NCI-H446 treated with DMSO at 0.1 percent for 48 hours (cell line): ENCODE results near the gene SHANK3.
"Not testable (repeated sequence)": the region's sequence is repeated elsewhere in the genome, so short reads cannot be mapped to it uniquely, and the experiment has no call there.

ENCODE experiments used
- DNase-seq: peaks from one replicate; lab custom pipeline; 2025; lab: John Stamatoyannopoulos, UW

Gene SHANK3

DNA sequence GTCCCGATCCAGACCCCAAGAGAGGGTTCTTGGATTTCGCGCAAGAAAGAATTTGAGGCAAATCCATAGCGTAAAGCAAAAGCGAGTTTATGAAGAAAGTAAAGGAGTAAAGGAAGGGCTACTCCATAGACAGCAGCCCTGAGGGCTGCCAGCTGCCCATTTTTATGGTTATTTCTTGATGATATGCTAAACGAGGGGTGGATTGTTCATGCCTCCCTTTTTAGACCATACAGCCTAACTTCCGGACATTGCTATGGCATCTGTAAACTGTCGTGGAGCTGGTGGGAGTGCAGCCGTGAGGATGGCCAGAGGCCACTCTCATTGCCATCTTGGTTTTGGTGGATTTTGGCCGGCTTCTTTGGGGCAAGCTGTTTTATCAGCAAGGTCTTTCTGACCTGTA is 19.4 kb upstream of the SHANK3 start:
- DNase-seq = no peak

DNA sequence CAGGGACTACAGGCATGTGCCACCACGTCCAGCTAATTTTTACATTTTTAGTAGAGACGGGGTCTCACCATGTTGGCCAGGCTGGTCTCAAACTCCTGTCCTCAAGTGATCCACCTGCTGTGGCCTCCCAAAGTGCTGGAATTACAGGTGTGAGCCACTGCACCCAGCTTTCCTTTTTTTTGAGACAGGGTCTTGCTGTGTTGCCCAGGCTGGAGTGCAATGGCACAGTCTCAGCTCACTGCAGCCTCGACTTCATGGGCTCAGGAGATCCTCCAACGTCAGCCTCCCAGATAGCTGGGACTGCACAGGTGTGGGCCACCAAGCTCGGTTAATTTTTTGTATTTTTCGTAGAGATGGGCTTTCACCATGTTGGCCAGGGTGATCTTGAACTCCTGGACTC is 18.0 kb upstream of the SHANK3 start:
- not testable (repeated sequence) for DNase-seq

DNA sequence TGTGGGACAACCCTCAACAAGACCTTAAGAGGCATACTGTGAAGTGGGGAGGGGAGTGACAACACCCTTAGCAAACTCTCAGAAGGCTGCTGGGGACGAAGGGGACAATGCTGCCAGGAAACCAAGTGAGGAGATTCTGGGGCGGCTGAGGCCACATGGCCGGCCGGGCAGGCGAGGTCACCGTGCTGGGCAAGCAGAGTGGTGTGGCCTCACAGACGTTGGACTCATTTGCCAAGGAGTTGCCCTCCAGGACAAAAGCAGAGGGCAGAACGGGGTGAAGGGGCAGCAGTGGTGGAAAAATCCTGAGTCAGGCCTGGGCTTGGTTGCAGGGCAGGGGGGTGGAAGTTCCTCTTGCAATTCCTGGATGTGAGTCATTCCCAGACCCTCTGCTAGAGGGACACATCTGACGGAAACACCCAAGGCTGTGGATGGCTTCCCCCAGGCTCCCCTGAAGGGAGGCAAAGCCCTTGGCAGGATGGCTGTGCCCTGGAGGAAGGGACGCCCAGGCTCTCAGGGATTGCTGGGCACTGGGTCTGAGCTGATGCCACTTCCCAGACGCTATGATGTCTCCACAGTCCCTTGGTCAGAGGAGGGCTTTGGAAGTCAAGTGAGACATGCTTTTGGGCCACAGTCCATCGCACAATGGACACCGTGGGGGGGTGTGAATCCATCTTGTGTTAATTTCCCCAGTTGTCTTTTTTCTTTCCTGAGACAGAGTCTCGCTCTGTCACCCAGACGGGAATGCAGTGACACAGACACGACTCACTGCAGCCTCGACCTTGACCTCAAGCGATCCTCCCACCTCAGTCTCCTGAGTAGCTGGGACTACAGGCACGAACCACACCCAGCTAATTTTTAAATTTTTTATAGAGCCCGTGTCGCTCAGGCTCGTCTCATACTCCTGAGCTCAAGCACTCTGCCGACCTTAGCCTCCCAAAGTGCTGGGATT is 16.2 kb upstream of the SHANK3 start:
- DNase-seq = no peak

DNA sequence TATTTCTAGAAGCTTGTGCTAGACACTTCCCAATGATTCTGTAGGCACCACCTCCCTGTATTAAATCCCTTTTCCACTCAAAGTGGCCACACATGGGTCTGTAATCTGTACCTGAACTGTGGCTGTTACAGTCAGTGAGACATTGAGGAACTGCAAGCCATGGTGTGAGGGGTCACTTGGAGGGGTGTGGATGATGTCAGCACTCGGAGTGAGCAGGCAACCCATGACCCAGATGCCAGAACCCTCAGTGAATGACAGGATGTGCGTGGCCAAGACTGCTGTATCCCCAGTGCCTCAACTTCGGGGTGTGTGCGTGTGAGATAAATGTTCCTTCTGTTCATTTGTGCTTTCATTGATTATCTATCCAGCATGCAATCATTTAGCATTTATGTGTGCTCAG is 14.7 kb upstream of the SHANK3 start:
- no peak for DNase-seq

DNA sequence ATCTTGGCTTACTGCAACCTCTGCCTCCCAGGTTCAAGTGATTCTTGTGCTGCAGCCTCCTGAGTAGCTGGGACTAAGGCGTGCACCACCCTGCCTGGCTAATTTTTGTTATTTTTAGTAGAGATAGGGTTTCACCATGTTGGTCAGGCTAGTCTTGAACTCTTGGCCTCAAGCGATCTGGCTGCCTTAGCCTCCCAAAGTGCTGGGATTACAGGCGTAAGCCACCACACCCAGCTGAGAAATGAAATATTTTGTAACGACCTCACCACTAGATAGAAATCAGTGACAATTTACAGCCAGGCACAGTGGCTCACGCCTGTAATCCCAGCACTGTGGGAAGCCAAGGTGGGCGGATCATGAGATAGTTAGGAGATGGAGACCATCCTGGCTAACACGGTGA is 12.9 kb upstream of the SHANK3 start:
- DNase-seq = not testable (repeated sequence)

DNA sequence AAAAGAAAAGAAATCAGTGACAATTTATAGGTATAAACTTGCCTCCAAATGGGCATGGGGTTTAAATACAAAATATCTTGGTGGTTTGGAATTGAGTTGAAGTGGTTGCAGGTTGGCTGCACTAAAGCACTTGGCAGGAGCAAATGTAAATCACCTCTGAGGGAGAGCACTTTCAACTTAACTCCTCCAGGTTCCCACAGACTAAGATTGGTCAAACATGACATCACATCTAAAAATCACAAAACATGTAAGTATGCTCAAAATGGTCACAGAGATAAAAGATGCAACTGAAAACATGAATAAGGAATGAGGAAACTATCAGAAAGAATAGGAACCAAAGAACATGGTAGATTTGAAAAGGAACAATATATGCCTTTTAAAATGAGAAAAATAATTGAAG is 12.3 kb upstream of the SHANK3 start:
- no peak for DNase-seq

DNA sequence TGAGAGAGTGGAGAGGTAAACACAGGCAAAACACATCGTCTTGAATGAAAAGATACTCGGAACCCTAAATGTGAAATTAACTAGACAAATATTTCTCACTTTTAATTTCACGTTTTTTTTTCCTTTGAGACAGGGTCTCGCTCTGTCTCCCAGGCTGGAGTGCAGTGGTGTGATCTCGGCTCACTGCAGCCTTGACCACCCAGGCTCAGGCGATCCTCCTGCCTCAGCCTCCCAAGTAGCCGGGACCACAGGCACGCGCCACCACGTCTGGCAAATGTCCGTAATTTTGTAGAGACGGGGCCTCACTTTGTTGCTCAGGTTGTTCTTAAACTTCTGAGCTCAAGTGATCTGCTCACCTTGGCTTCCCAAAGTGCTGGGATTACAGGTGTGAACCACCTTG is 7.4 kb upstream of the SHANK3 start:
- DNase-seq = no peak

DNA sequence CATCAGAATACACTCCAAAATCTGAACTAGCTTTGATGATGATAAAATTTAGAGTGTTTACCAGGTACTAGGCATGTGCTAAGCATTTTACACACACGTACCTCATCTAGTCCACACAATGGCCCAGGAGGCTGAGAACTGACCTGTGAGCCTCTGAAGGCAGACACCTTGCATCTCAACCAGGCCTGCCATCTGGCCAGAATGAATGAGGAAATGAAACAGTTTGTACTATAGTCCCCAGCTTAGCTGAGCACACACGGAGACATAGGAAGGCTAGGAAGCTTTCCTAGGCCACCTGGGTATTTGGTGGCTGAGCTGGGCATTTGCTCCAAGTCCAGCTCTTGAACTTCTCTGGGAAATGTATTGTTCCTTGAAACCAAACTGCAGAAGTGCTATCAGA is 6.9 kb upstream of the SHANK3 start:
- no peak for DNase-seq

DNA sequence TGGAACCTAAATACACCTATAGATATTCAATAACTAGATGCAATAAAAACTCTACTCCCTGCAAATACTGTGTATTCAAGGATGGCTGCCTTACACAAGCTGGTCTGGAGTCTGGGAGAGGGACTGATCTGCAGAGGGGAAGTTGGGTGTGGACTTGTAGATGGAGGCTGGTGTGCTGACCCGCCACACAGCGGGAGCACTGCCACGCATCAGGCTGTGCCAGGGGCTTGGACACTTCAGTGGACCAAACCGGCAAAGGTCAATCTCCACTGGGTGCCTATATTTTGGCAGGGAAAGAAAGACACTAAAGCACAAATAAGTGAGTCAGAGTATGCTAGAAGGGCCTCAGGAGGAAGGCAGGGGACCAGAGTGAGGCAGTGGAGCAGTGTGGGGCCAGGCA is 2.1 kb upstream of the SHANK3 start:
- DNase-seq = no peak

DNA sequence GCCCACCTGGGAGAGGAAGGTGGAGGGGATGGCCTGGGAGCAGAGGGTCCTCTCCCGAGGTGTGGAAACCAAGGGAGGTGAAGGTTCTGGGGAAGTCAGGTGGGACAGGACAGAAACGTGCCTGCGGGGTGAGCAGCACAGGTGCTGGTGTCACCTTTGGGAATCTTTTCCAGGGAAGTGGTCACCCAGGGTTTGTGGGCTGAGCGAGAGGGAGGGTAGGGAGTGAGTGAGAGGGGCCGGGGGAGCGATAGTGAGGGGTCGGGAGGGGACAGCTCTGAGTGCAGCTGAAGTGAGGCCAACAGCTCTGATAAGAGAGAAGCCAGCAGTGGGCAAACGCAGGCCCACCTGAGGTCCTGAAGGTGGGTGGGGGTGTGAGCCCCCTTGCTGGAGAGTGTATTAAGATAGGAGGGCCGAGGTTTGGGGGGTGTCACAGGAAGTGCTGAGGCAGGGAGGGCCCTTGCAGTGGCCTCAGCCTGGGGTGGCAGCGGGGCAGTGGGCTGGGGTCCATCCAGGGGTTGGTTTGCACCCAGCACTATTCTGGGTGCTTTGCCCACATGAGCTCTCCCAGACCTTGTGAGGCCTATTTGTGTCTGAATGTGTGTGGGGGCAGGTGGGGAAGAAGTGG is 1.6 kb upstream of the SHANK3 start:
- DNase-seq = no peak

DNA sequence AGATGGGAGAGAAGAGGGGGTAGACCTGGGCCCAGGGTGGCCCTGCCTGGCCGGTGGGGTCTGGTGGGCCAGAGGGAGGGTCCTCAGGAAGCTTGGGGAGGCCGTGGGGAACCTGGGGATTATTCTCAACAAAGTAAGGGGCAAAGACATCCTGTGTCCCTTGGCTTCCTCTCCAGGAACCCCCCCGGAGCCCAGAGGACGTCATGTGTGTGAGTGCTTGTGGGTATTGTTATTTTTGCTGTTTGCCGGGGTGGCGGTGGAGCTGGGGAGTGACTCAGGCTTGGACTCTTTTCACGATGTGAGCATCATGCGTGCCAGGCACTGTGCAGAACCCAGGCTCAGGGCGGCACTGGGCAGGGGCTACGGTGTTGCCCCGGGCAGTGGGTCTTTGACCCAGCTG is 982 bp upstream of the SHANK3 start:
- no peak for DNase-seq

DNA sequence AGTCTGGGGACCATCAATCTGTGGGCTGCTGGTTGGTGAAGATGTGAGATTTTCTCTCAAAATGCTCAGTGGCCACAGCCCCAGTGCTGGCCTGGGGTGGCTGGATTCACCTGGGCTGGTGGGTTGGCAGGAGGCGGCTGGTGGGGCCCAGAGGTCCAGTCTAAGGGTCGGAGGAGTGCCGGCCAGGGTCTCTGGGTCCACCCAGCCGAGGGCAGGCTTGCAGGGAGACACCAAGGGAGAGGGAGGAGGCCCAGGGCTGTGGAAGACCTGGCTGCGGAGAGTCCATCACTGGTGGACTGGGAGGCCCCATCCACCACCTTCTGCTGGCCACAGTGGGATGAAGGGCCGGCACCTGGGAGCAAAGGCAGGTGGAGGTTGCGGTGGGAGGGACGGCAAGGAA is 582 bp upstream of the SHANK3 start:
- no peak for DNase-seq

DNA sequence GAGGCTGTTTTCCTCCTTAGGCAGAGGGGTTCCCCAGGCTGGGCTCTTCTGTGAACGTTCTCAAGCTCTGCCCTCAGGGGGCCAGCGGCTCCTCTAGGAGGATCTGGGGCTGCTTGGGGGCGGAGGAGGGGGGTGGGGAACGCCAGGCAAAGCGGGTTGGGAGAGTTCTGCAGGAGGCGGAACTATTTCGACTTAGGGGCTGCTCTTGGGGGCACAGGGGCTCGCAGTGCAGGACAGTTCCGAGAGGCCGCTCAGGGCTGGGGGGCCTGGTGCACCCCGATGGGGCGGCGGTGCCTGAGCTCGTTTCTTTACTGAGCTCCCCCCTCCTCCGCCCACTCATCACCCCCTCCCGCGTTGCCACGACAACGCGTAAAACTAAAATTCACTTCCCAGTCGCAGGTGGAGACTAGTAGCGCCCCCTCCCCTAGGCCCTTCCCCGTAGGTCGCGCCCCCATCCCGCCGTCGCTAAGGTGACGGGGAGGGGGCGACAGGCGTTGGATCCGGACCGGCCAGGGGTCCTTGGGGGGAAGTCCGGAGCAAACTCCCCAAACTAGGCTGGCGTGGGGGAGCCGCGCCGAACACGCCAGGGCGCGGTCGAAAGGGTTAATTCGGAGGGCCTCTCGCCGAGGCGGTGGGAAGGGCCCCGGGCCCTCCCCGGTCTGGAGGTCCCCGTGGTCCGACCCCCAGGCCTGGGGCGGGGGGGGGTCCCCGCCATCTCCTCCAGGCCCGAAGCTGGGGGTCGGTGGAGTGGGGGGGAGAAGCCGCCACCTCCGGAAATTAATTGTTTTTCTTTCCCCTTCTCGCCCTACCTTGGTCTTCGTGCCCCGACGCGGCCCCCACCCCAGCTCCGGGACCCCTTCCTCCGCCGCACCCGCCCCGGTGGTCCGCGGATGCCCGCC is 857 bp downstream of the SHANK3 start:
- DNase-seq = no peak

DNA sequence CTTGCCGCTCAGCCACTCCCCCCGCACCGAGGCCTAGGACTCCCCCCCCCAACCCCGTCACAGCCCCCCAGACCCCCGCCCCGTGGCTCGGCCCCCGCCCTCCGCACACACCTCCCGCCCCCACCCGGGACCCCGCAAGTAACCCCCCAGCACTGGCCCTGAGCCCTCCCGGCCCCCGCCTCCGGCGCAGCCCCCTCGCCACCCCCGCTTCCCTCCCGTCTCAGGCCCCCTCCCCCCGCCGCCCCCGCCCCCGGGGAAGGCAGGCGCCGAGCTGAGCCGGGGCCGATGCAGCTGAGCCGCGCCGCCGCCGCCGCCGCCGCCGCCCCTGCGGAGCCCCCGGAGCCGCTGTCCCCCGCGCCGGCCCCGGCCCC is 1.5 kb downstream of the SHANK3 start:
- DNase-seq = no peak

DNA sequence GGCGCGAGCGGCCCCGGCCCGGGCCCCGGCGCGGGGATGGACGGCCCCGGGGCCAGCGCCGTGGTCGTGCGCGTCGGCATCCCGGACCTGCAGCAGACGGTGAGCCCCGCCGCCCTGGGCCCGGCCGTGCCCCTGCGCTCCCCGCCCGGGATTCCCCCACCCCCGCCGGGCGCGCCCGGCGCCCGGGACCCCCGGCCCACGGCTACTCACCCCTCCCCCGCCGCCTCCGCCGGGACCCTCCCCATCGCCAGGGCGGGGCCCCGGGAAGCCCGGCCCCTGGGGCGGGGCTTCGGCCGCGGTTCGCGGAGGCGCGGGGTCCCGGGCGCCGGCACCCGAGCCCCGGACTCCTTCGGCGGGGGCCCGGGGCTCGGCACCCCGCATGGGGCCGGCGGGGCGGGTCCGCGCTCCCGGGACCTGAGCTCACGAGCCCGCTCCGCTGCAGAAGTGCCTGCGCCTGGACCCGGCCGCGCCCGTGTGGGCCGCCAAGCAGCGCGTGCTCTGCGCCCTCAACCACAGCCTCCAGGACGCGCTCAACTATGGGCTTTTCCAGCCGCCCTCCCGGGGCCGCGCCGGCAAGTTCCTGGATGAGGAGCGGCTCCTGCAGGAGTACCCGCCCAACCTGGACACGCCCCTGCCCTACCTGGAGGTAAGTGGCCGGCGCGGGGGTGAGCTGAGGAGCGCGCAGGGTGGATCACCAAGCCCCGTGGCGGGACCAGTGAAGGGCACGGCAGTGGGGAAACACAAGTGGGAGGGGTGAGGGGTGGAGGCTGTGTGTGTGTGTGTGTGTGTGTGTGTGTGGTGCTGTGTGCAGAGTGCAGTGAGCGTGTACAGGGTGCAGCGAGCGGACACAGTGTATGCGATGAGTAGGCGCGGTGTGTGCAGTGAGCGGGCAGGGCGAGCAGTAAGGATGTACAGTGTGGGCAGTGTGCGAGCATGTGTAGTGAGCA is 2.3 kb downstream of the SHANK3 start:
- no peak for DNase-seq

DNA sequence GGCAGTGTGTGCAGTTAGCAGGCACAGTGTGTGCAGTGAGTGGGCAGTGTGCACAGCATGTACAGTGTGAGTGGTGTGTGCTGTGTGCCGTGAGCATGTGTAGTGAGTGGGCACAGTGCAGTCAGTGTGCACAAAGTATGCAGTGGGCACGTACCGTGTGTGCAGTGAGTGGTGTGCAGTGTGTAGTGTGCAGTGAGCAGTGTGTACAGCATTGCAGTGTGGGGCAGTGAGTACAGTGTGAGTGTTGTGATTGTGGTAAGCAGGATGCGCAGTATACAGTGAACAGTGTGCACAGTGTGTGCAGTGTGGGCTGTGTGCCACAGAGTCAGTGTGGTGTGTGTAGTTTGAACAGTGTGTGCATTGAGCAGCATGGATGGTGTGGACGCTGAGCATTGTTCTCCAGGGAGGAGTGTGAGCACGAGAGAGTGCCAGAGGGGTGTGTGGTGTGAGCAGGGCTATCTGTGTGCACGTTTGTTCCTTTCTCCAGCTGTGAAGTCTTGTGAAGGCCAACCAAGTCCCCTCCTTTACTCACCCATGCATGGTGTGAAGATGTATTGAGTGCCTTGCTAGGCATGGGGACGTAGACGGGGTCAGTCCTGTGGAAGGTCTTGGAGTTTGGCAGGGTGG is 3.0 kb downstream of the SHANK3 start:
- DNase-seq = no peak

DNA sequence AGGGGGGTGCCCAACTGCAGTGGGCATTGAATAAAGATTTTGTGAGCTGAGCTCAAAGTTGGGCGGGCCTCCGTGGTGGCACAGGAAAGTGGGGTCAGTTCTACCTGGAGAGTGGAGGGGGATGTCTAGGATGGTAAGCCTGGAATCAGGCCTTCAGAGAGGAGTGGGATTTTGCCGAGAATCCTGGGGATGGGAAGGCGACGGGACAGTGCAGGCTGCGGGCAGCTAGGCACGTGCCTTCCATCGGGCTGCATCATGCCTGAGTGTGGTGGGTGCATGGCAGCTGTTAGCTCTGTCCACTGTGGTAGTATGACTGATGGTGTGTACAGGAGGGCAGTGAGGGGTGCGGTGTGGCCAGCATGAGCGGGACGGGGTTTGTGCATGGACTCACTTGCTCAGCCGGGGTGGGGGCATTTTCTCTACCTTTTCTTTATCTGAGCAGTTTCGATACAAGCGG is 3.6 kb downstream of the SHANK3 start:
- no peak for DNase-seq

DNA sequence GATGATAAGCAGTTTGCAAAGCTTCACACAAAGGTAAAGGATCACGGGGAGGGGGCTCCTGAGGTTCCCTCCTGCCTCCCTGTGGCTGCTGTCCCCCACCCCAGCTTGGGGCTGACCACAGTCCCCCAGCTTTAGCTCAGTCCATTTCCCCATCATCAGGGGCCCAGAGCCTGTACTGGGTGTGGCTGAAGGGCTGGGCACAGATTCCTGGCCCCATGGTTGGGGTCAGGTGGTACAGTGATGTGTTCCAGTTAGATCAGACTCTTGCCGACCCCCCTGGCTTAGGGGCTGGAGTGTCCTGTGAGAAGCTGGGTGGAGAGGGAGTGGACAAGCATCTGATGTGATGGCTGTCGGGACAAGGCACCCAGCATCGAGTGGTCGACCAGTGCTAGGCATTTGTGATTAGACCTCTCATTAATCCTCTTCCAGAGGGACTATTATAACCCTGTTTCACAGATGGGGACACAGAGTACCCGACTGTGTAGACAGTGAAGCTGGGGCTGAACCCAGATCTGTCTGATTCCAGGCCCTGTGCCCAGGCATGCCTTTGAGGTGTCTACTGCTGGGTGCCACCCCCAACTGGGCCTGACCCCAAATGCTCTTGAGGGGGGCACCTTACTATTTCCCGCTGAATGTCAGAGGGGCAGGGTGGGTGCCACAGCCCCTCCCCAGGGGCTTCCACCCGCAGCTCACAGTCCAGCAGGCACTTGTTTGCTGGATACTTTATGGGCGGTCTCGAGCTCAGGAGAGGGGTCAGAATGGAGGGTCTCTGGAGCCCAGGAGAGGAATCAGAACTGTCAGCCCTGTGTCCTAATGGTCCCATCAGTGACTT is 4.3 kb downstream of the SHANK3 start:
- DNase-seq = no peak

DNA sequence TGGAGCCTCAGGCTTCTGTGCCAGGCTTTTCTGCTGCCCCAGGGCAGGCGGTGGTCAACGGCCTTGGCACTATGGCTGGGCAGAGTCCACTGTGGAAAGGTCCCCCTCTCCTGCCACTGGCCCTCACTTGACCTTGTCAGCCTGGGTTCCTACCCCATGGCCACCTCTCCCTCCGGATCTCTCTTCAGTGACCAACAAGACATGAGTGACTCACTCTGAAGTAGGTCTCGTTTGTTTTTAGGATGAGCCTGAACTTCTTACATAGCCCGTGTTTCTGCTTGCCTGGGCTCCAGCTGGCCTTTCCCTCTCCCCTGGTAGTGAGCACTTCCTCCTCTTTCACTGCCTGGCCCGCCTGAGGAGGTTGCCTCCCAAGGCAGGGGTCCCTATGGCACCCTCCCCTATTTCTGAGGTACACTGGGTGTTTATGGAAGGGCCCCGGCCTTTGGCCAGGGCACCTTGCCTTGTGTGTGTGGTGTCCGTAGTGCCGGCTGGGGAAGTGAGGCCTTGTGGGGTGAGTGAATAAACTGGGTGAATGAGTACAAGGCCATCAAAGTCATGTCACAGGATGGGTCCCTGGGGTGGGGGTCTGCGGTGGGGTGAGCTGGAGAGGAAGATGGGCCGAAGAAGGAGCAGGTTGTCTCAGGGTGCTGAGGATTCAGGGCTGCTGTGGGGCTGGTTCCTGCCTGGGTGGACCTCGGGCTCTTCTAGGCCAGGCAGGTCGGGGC is 5.0 kb downstream of the SHANK3 start:
- no peak for DNase-seq
